ENCODE data around the gene STEEP1. TPM values are rescaled to one million over a fixed set of nuclear protein-coding genes. Genes with fewer than 3 reads are reported as not detected.

Gene STEEP1
- polyA plus RNA-seq, 1 experiment = 15.8 TPM

GRCh38 chrX:119605464-119606279 lies 40.5 kb upstream of the STEEP1 start:
- Histone ChIP-seq H3K27me3 (ENCODE audit: control insufficient read depth, insufficient read depth, low read length) (no peaks in the 10 kb centered on the region), H3K4me3 (ENCODE audit: low read depth, low read length) (peak overlapping the region; percentile 75), H3K36me3 (ENCODE audit: control insufficient read depth, insufficient read depth, low read length) (no peaks in the 10 kb centered on the region)
- DNase-seq (ENCODE audit: low read depth) = no peak
- TF ChIP-seq CTCF (IDR thresholded peaks at IDR 0.05; ENCODE audit: insufficient read depth, low read depth, low read length) = no peak
- CTCF ChIA-PET = interaction anchor here (0.5 to 1.5 kb wide), 5 partner anchors 13 to 179 kb away, joined by 3 to 4 read pairs (median 3); no protein-coding TSS in a partner anchor
- POLR2A ChIA-PET = interaction anchor here (1.4 kb wide), 1 partner anchor 186 kb away, joined by 3 read pairs; the partner anchor contains the start of gene RPL39

GRCh38 chrX:119604766-119605463 lies 39.7 kb upstream of the STEEP1 start:
- ChIA-PET CTCF (interaction anchor here (0.9 to 1.3 kb wide), 3 partner anchors 122 to 180 kb away, joined by 3 read pairs; no protein-coding TSS in a partner anchor), POLR2A (interaction anchor here (1.4 kb wide), 1 partner anchor 187 kb away, joined by 3 read pairs; the partner anchor contains the start of gene RPL39)
- no peak for DNase-seq (ENCODE audit: low read depth)

GRCh38 chrX:119602701-119603255 lies 37.6 kb upstream of the STEEP1 start:
- POLR2A ChIA-PET = no interaction called here

More at GRCh38 chrX:119604766-119605463, 39.7 kb upstream of the STEEP1 start:
- TF ChIP-seq CTCF (IDR thresholded peaks at IDR 0.05; ENCODE audit: insufficient read depth, low read depth, low read length) = no peak
- H3K36me3 ChIP-seq (ENCODE audit: control insufficient read depth, insufficient read depth, low read length) = no peaks in the 10 kb centered on the region
- H3K27me3 ChIP-seq (ENCODE audit: control insufficient read depth, insufficient read depth, low read length) = no peaks in the 10 kb centered on the region
- peak overlapping the region; percentile 75 for H3K4me3 ChIP-seq (ENCODE audit: low read depth, low read length)

GRCh38 chrX:119589810-119590209 lies 24.6 kb upstream of the STEEP1 start:
- no peaks in the 10 kb centered on the region for H3K27me3 ChIP-seq (ENCODE audit: control insufficient read depth, insufficient read depth, low read length)
- TF ChIP-seq CTCF (IDR thresholded peaks at IDR 0.05; ENCODE audit: insufficient read depth, low read depth, low read length) = no peak
- ChIA-PET POLR2A (no interaction called here), CTCF (interaction anchor here (1.2 kb wide), 1 partner anchor 20 kb away, joined by 4 read pairs; no protein-coding TSS in a partner anchor)
- no peak for DNase-seq (ENCODE audit: low read depth)
- H3K36me3 ChIP-seq (ENCODE audit: control insufficient read depth, insufficient read depth, low read length) = no peaks in the 10 kb centered on the region
- H3K4me3 ChIP-seq (ENCODE audit: low read depth, low read length) = no peak overlapping the region

More at GRCh38 chrX:119602701-119603255, 37.6 kb upstream of the STEEP1 start:
- CTCF ChIA-PET = interaction anchor here (0.8 to 2.1 kb wide), 3 partner anchors 87 to 150 kb away, joined by 3 to 4 read pairs (median 4); no protein-coding TSS in a partner anchor
- no peaks in the 10 kb centered on the region for H3K27me3 ChIP-seq (ENCODE audit: control insufficient read depth, insufficient read depth, low read length)
- no peak for DNase-seq (ENCODE audit: low read depth)
- no peak overlapping the region for H3K4me3 ChIP-seq (ENCODE audit: low read depth, low read length)
- TF ChIP-seq CTCF (IDR thresholded peaks at IDR 0.05; ENCODE audit: insufficient read depth, low read depth, low read length) = no peak
- no peaks in the 10 kb centered on the region for H3K36me3 ChIP-seq (ENCODE audit: control insufficient read depth, insufficient read depth, low read length)

All from BJ (cell line).